GM12865 (cell line): ENCODE data around the gene AATF.

Experiments
- DNase-seq: peaks from one replicate; pipeline ENCODE4 v3.0.0; 2010; ENCODE audit warnings: low read depth
- H3K4me3 ChIP-seq: 2 replicates; pipeline ENCODE4 v1.5.1; 2011; ENCODE audit warnings: mild to moderate bottlenecking, low read depth, low read length, control low read depth
- CTCF ChIP-seq: IDR thresholded peaks from 2 replicates; pipeline ENCODE4 v1.5.1; 2011; ENCODE audit warnings: low read length, control low read depth, low read depth, inconsistent platforms; ENCODE audit not compliant: insufficient read depth; ENCODE audit errors: missing control alignments

Gene AATF

GRCh38 chr17:36930583-36930900 lies 18.2 kb upstream of the AATF start:
- H3K4me3 ChIP-seq = no peak overlapping the region
- DNase-seq = no peak
- TF ChIP-seq CTCF = no peak

GRCh38 chr17:36931096-36931696 lies 17.6 kb upstream of the AATF start:
- TF ChIP-seq CTCF = no peak
- DNase-seq = no peak
- no peak overlapping the region for H3K4me3 ChIP-seq

GRCh38 chr17:36931697-36932382 lies 16.9 kb upstream of the AATF start:
- TF ChIP-seq CTCF = no peak
- no peak for DNase-seq
- no peak overlapping the region for H3K4me3 ChIP-seq

- no peak overlapping the region for H3K4me3 ChIP-seq
- no peak for TF ChIP-seq CTCF
- no peak for DNase-seq
Observed at GRCh38 chr17:36932383-36932693, 16.4 kb upstream of the AATF start.

GRCh38 chr17:36932694-36933511 lies 15.9 kb upstream of the AATF start:
- H3K4me3 ChIP-seq = no peak overlapping the region
- no peak for TF ChIP-seq CTCF
- no peak for DNase-seq

- no peak for DNase-seq
- TF ChIP-seq CTCF = no peak
- H3K4me3 ChIP-seq = no peak overlapping the region
Observed at GRCh38 chr17:36933512-36934143, 15.1 kb upstream of the AATF start.
